NT2/D1 (cell line): ENCODE data around the gene ZNF396.

Source experiments
- YY1 ChIP-seq: IDR thresholded peaks from 2 replicates; pipeline ENCODE4 v1.6.1; 2011; ENCODE audit not compliant: insufficient read length, insufficient read depth
- ZNF274 ChIP-seq: IDR thresholded peaks from 2 replicates; pipeline ENCODE4 v1.6.1; 2011; ENCODE audit warnings: mild to moderate bottlenecking, low read depth, low read length

GRCh38 chr18:35355140-35355618, 22.0 kb downstream of the ZNF396 start:
- TF ChIP-seq YY1 (no peak), ZNF274 (no peak)
